LHCN-M2 (cell line): ENCODE measurements around the gene CHM. TPM values are rescaled to one million over a fixed set of nuclear protein-coding genes. Genes with fewer than 3 reads are reported as not detected.
"Not testable (repeated sequence)": the region's sequence is repeated elsewhere in the genome, so short reads cannot be mapped to it uniquely, and the experiment has no call there.

Source experiments
- DNase-seq: peaks from one replicate; pipeline ENCODE4 v3.0.0-alpha.2; 2012; ENCODE audit warnings: low read depth
- total RNA-seq: library from RNA; depleted of rRNA; stranded (reverse); fragments of >200 nt; gene quantifications from 2 replicates; pipeline ENCODE4 v1.2.3, GENCODE V29; 2014

CHM gene
- total RNA-seq, 1 experiment from 2014 or later = 22.2 TPM

GRCh38 chrX:85998954-85999353 lies 48.4 kb downstream of the CHM start:
- DNase-seq = no peak

GRCh38 chrX:85996555-85996954 lies 50.8 kb downstream of the CHM start:
- no peak for DNase-seq

- no peak for DNase-seq
Measured at GRCh38 chrX:85995641-85996040, 51.7 kb downstream of the CHM start.

GRCh38 chrX:85994797-85995196 lies 52.6 kb downstream of the CHM start:
- DNase-seq = no peak

- no peak for DNase-seq
Measured at GRCh38 chrX:85994228-85994627, 53.1 kb downstream of the CHM start.

GRCh38 chrX:85993539-85994197 lies 53.7 kb downstream of the CHM start:
- peak; percentile 9 for DNase-seq

- peak; percentile 22 for DNase-seq
Measured at GRCh38 chrX:85992811-85993229, 54.5 kb downstream of the CHM start.

- no peak for DNase-seq
Measured at GRCh38 chrX:85988353-85988752, 59.0 kb downstream of the CHM start.

- DNase-seq = no peak
Measured at GRCh38 chrX:85980286-85980685, 67.1 kb downstream of the CHM start.

GRCh38 chrX:85977218-85977617 lies 70.1 kb downstream of the CHM start:
- no peak for DNase-seq

GRCh38 chrX:85972351-85972750 lies 75.0 kb downstream of the CHM start:
- not testable (repeated sequence) for DNase-seq

- no peak for DNase-seq
Measured at GRCh38 chrX:85964744-85965143, 82.6 kb downstream of the CHM start.

GRCh38 chrX:85963736-85964135 lies 83.6 kb downstream of the CHM start:
- DNase-seq = peak; percentile 70

GRCh38 chrX:85955510-85955909 lies 91.8 kb downstream of the CHM start:
- no peak for DNase-seq

- not testable (repeated sequence) for DNase-seq
Measured at GRCh38 chrX:85944751-85945150, 102.6 kb downstream of the CHM start.

GRCh38 chrX:85941275-85941674 lies 106.1 kb downstream of the CHM start:
- DNase-seq = no peak

- not testable (repeated sequence) for DNase-seq
Measured at GRCh38 chrX:85939942-85940341, 107.4 kb downstream of the CHM start.

- DNase-seq = not testable (repeated sequence)
Measured at GRCh38 chrX:85934399-85934798, 113.0 kb downstream of the CHM start.

- DNase-seq = no peak
Measured at GRCh38 chrX:85930099-85930498, 117.3 kb downstream of the CHM start.

- no peak for DNase-seq
Measured at GRCh38 chrX:85928606-85929005, 118.8 kb downstream of the CHM start.

- DNase-seq = no peak
Measured at GRCh38 chrX:85927740-85928139, 119.6 kb downstream of the CHM start.

GRCh38 chrX:85922821-85923220 lies 124.5 kb downstream of the CHM start:
- DNase-seq = peak; percentile 74

GRCh38 chrX:85916656-85917280 lies 130.6 kb downstream of the CHM start:
- DNase-seq = not testable (repeated sequence)
